ENCODE measurements around the gene TMEM86A.
"Not testable (repeated sequence)": the region's sequence is repeated elsewhere in the genome, so short reads cannot be mapped to it uniquely, and the experiment has no call there.

TMEM86A gene, protein sequence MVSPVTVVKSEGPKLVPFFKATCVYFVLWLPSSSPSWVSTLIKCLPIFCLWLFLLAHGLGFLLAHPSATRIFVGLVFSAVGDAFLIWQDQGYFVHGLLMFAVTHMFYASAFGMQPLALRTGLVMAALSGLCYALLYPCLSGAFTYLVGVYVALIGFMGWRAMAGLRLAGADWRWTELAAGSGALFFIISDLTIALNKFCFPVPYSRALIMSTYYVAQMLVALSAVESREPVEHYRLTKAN

GRCh38 chr11:18698341-18699268 is at the start of gene TMEM86A:
Gene TMEM86A, plus strand, starts transcription at chr11:18698779. Its CDS starts 108 bp downstream, at chr11:18698887.
- peak; percentile 89 for DNase-seq (ENCODE audit: low spot score)

DNA sequence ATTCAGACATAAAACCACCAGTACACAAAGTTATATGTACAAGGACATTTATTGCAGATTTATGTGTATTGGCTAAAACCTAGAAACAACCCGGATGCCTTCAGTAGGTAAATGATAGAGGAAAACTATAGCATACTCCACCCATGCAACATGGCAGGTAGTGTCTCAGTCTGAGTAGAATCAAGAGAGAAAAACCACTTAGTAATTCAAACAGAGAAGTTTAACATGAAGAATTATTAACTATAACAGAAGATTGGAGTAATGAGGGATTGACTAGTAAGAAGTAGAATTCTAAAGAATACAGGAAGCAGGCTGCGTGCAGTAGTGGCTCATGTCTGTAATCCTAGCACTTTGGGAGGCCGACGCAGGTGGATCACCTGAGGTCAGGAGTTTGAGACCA is 48.2 kb upstream of the TMEM86A start:
- DNase-seq (ENCODE audit: low spot score) = no peak

GRCh38 chr11:18650859-18651557 is 47.6 kb upstream of the TMEM86A start:
- DNase-seq (ENCODE audit: low spot score) = no peak

DNA sequence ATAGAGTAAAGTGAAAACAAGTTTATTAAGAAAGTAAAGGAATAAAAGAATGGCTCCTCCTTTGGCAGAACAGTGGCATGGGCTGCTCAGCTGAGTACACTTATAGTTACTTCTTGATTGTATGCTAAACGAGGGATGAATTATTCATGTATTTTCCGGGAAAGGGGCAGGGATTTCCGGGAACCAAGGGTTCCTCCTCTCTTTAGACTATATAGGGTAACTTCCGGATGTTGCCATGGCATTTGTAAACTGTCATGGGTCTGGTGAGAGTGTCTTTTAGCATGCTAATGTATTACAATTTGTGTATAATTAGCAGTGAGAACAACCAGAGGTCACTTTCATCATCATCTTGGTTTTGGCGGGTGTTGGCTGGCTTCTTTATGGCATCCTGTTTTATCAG is 40.9 kb upstream of the TMEM86A start:
- no peak for DNase-seq (ENCODE audit: low spot score)

- DNase-seq (ENCODE audit: low spot score) = not testable (repeated sequence)
These were observed 33.2 kb upstream of the TMEM86A start for GRCh38 chr11:18665353-18665872.

GRCh38 chr11:18668131-18668530 is 30.4 kb upstream of the TMEM86A start:
- DNase-seq (ENCODE audit: low spot score) = no peak

DNA sequence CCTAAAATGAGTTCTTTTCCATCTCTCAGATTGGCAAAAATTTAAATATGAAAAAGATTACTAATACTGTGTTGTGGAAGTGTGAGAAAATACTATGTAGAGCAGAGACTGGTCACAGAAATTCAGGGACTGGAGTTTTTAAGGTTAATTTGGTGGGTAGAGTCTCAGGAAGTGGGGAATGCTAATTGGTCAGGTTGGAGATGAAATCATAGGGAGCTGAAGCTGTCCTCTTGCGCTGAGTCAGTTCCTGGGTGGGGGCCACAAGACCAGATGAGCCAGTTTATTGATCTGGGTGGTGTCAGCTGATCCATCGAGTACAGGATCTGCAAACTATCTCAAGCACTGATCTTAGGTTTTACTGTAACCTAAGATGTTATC is 29.4 kb upstream of the TMEM86A start:
- no peak for DNase-seq (ENCODE audit: low spot score)

DNA sequence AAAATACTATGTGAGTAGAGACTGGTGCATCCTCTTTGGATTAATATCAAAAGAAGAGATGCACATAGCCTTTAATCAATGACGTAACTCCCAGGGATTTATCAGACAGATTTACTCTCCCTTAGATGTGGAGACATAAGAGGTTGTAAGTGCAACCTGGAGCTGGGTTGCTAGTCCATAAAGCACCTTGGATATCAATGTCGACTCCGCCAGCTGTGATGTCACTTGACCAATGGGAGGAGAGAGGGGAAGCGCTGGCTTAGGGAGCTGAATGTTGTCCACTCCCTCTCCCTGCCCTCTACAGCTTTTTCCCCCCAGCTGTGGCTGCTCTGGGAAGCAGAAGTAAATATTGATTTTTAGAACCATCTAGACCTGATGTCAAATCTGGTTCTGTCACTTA is 28.9 kb upstream of the TMEM86A start:
- DNase-seq (ENCODE audit: low spot score) = no peak

GRCh38 chr11:18671246-18671645 is 27.3 kb upstream of the TMEM86A start:
- DNase-seq (ENCODE audit: low spot score) = no peak

- not testable (repeated sequence) for DNase-seq (ENCODE audit: low spot score)
These were observed 26.4 kb upstream of the TMEM86A start for GRCh38 chr11:18672209-18672608.

DNA sequence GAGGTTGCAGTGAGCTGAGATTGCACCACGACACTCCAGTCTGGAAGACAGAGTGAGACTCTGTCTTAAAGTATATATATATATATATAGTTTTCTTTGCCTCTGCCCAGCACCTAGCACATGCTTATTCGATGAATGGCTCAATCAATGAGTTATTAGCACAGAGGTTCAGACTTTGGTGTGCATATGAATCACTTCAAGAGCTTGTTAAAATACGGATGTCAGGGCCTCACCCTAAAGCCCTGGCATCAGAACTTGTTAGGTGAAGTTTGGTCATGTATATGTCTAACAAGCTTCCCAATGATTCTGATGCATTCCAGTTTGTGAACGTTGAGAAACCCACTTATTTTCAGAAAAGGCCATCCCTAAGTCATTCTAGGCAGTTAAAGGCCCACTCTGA is 21.8 kb upstream of the TMEM86A start:
- DNase-seq (ENCODE audit: low spot score) = no peak

DNA sequence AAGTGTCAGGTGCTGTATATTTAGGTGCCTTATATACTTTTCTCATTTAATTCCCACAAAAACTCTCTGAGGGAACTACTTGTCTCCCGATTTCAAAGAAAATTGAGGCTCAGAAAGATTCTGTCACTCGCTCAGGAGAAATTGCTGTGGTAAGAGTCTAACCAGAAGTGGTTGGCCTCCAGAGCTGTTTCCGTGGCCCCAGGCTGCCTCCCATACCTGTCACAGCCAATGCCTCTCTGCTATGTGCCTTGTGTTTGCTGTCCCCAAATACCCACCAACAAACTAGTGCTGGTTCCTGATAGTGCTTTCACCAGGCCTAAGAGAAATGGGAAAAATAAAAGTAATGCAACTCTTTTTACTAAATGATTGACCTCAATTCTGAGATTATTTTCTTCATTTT is 21.0 kb upstream of the TMEM86A start:
- DNase-seq (ENCODE audit: low spot score) = no peak

GRCh38 chr11:18681949-18682348 is 16.6 kb upstream of the TMEM86A start:
- not testable (repeated sequence) for DNase-seq (ENCODE audit: low spot score)

- DNase-seq (ENCODE audit: low spot score) = no peak
These were observed 16.1 kb upstream of the TMEM86A start for GRCh38 chr11:18682466-18682865.

DNA sequence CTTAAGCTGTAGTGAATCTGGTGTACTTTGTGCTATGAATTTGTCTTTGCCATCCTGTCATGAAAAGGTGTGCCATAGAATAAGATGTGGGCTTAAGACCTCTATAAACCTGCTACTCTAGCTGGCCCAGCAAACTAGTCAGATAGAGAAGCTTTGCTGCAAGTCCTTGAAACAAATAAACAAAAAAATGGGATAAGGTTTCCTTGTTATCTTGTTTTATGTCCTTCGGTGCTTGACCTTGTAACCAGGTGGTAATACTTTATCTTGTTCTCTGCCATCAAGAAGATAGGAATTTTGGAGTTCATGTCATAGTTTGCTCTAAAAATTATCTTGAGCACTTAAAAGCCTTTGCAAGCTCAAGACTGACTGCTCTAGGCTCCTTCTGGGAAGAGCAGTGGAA is 14.3 kb upstream of the TMEM86A start:
- no peak for DNase-seq (ENCODE audit: low spot score)

DNA sequence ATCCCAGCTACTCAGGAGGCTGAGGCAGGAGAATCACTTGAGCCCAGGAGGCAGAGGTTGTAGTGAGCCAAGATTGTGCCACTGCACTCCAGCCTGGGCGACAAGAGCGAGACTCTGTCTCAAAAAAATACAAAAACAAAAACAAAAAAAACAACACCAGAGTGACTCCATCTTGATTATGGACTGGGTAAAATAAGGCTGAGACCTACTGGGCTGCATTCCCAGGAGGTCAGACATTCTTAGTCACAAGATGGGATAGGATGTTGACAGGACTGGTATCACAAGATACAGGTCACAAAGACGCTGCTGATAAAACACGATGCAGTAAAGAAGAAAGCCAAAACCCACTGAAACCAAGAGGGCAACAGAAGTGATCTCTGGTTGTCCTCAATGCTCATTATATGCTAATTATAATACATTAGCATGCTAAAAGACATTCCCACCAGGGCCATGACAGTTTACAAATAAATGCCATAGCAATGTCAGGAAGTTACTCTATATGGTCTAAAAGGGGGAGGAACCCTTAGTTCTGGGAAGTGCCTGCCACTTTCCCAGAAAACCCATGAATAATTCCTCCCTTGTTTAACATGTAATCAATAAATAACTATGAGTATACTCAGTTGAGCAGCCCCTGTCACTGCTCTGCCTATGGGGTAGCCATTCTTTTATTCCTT is 7.0 kb upstream of the TMEM86A start:
- not testable (repeated sequence) for DNase-seq (ENCODE audit: low spot score)

DNA sequence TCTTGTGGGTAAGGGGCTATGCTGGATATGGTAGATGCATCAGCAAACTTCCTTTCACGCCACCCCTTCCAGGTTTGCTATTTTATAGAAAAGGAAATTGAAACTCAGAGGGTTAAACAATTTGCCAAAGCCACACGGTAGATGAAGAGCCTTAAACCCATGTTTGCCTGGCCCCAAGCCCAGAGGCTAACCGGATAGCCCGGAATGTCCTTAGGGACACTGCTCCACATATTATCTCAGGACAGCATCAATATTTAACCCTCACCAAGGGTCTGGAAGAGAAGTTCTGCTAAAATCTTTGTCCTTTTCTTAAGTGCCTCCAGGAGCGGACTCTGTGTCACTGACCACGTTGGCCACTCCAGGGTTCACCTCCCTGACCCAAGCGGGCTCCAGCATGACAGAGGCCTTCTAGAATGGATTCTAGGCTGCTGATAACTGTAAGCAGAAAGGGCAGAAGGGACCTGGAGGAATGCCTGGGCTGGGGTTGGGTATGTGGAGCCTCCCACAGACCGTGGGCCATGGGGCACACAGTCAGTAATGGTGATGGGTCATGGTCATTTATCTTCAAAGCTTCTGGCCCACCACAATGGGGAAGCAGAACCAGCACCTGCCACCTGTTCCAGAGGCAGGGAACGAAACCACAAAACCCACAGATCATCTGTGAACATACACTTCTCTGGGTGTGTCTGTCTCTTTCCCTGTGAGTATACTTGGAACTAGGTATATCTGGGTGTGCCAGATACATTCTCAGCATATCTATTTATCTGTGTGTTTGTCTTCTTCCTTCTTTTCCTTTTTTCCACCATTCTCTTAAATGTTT is 5.4 kb upstream of the TMEM86A start:
- no peak for DNase-seq (ENCODE audit: low spot score)

- no peak for DNase-seq (ENCODE audit: low spot score)
These were observed 1.8 kb upstream of the TMEM86A start for GRCh38 chr11:18696638-18697225.

DNA sequence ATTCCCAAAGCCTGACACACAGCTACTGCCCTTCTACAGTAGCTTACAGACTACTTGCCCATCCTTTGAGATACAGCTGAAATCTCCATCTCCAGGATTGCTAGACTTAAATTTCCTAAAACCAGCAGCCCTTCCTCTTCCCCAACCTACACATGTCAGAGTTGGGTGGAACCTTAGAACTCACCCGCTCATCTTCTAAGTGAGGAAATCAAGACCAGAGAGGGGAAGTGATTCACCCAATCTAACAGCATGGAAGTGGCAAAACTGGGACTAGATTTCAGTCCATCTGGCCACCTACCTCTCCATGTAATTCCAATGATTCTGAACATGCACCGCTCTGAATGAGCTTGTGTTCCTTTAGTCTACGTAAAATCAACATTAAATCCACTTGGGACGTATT is 1.0 kb upstream of the TMEM86A start:
- no peak for DNase-seq (ENCODE audit: low spot score)

- no peak for DNase-seq (ENCODE audit: low spot score)
These were observed 654 bp downstream of the TMEM86A start for GRCh38 chr11:18699269-18699596.

DNA sequence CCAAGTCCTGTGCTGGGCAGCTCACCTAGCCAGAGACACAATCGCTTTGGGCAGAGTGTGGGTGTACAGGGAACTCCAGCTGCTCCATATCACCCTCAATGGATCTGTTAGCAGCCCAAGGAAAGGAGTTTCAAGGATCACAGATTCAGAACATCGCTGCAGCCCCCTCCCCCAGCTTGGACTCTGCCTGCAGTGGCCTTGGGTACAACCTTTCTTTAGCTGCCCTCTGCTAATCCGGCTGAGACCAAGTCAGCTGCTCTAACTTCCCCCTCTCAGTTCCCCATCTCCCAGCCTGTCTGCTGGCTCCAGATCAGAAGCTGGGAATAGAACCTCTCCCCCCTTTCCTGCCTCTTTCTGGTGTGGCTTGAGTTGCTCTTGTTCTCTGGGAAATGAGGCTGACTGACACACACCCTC is 1.3 kb downstream of the TMEM86A start:
- no peak for DNase-seq (ENCODE audit: low spot score)
